HG02938 (cell line): ENCODE data around the gene SLCO4A1.
A peak's percentile ranks its signal among the peaks of the same experiment; 100 is the strongest.

Experiments used
- ATAC-seq: cut with Tn5 transposase; IDR thresholded peaks from one replicate; pipeline ENCODE4 v1.9.1; 2021; ENCODE audit warnings: mild to moderate bottlenecking, moderate library complexity; ENCODE audit not compliant: unreplicated experiment

The SLCO4A1 gene

DNA sequence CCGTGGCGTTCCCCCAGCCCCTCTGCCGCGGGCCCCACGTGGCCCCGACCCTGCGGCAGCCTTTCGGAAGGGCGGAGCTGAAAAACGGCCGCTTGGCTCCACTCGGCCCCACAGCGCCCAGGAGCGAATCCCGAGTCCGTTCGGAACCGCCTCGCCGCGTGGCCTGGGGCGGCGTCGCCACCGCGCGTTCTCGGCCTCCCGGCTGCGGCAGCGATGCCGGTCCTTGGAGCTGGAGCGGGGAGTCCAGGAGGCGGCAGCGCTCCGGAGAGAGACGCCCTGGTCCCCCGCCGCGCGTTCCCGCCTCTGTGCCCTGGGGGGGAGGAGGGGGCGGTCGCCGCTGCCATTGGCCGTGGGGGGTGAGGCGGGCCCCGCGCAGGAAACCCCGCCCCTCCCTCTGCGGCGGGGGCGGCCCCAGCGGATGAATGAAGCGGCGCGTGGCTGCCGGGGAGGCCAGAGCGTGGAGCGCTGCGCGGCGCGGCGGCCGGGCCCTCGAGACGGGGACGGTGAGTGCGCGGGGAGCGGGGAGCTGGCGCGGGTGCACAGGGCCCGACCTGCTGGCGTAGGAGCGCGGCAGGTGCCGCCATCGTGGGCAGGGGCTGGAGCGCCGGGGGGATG, at the start of gene SLCO4A1:
Gene SLCO4A1 (plus strand): TSS at position 453 of the 615 bp plus-strand sequence. CDS start 13,952 bp downstream, outside the sequence.
- peak; percentile 53 for ATAC-seq

- ATAC-seq: no peak
Observed at GRCh38 chr20:62592506-62593177, 49.7 kb upstream of the SLCO4A1 start.

GRCh38 chr20:62593616-62594015, 48.7 kb upstream of the SLCO4A1 start:
- ATAC-seq: no peak

GRCh38 chr20:62595069-62595468, 47.2 kb upstream of the SLCO4A1 start:
- no peak for ATAC-seq

- ATAC-seq: no peak
Observed at GRCh38 chr20:62595491-62595890, 46.8 kb upstream of the SLCO4A1 start.

DNA sequence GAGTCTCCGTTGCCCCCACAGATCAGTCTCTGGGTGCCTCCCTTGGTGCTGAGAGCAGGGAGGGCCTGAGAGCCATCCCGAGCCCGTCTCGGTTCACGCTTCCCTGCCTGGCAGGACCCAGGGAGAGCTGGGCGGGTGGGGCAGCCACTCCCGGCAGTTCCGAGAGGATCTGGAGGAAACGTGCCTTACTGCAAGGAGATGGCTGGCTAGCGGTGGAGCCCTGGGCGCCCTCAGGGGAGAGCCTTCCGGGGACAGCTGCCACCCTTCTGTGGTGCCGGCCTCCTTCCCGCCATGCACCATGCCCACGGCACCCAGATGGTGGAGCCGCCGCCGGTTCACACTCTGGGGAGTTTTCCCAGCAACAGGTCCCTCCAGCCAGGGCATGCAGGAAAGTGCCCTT, 45.8 kb upstream of the SLCO4A1 start:
- no peak for ATAC-seq

GRCh38 chr20:62596921-62597320, 45.4 kb upstream of the SLCO4A1 start:
- ATAC-seq: no peak

DNA sequence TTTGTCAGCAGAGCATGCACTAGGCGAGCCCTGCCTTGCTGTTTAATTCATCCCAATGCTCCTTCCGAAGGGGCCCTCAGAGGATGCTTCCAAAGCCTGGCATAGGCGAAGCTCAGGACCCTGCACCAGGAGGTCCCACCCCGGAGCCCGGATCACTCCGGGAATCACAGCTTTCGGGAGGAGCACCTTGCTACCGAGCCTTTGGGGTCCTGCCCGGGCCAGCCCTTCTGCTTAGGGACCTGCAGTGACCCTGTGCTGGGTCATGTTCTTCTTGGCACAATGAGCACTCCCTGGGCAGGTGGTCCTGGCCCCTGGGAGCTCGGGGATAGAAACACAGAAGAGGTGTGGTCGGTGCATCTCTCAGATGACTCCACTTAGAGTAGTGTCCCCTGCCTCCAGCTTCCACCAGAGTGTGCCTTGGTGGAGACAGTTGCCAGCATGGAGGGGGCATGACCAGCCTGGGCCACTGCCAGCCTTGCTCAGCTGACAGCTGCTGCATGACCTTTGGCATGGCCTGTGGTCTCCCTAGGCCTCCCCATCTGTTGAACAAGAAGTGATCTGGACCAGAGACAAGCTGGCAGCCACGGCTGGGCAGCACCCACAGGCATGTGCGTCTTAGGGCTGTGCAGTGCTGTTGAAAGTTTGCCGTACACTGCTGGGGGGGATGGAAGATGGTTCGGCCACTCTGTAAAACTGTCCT, 44.7 kb upstream of the SLCO4A1 start:
- ATAC-seq: no peak

DNA sequence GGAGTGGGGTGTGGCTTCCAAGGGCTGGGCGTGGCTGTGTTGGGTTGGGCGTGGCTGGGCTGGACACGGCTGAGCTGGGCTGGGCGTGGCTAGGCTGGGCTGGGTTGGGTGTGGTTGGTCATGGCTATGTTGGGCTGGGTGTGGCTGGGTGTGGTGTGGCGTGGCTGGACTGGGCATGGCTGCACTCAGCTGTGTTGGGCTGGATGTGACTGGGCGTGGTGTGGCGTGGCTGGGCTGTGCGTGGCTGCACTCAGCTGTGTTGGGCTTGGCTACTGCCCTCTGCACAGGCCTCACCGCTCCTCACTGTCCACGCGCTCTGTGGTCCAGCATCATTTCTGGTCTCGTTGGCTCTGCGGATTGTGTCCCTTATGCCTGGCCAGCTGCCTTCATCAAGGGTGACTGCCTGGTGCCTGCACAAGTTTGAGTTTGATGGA, 43.5 kb upstream of the SLCO4A1 start:
- no peak for ATAC-seq

GRCh38 chr20:62599216-62600110, 42.8 kb upstream of the SLCO4A1 start:
- ATAC-seq: no peak

DNA sequence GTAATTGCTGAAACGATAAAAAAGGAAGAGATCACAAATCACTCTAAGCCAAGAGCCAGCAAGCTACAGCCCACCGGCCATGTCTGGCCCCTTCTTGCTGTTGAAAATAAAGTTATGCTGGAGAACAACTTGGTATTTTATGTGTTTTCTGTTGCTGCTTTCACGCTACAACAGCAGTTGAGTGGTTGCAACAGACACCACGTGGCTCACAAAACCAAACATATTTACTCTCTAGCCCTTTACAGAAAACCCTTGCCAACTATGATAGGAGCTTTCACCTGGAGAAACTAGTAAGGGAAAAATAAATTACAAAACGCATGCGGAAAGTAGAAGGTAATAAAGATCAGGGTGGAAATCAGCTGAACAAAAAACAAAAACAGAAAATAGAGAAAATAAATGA, 41.1 kb upstream of the SLCO4A1 start:
- no peak for ATAC-seq

GRCh38 chr20:62601714-62602113, 40.6 kb upstream of the SLCO4A1 start:
- ATAC-seq: no peak

GRCh38 chr20:62602550-62602949, 39.8 kb upstream of the SLCO4A1 start:
- no peak for ATAC-seq

DNA sequence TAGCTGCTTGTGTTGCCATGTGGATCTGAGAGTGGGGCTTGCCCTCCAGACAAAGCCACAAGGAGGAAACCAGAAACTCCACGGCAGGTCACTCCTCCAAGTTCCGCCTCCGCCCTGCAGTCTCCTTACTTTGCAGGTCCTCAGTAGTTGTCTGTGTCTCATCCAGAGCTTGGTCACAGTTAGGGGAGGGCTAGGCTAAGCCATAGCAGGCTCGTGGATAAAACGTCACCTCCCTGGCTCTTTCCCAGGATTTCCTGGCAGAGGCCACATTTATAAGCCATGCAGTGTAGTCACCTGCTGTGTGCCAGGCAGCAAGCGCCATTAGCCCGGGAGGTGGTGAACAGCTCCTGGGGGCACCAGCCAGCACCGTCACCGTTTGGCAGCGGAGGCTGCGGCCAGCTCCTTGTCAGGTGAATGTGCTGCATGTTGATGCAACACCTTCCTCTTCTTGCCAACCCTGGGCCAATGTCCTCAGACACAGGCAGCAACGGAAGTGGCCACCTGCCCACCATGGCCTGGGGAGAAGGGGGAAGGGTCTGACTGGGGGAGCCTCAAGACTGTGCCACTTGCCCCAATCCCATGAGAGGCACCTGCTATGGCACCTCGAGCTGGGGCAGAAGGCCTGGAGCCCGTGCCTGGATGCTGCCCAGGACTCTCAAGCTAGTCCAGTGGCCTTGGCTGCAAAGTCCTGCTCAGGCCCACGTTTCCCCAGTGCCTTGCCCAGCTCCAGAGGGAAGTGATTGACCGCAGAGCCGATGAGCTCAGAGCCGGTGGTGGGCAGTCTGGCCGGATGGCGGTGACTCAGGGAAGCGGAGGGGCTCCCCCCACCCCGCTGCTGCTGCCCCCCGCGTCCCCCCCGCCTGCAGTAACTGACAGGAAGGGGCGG, 39.0 kb upstream of the SLCO4A1 start:
- ATAC-seq: no peak

GRCh38 chr20:62603907-62604785, 38.2 kb upstream of the SLCO4A1 start:
- ATAC-seq: no peak

DNA sequence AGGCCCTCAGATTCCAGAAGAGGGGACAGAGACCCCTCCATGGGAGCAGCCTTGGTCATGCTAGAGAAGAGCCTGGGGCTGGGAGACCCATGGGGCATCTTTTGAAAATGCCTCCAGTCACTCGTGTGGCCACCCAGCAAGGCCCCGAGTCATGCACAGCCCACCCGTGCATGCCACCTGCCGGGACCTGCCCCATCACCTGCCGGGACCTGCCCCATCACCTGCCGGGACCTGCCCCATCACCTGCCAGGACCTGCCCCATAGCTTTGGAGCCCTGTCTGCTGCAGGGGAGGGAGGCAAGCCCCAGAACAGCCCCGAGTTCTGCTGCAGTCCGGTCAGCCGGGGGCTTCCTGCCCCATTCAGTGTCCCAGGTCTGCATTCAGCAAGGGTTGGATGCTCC, 37.5 kb upstream of the SLCO4A1 start:
- ATAC-seq: no peak

DNA sequence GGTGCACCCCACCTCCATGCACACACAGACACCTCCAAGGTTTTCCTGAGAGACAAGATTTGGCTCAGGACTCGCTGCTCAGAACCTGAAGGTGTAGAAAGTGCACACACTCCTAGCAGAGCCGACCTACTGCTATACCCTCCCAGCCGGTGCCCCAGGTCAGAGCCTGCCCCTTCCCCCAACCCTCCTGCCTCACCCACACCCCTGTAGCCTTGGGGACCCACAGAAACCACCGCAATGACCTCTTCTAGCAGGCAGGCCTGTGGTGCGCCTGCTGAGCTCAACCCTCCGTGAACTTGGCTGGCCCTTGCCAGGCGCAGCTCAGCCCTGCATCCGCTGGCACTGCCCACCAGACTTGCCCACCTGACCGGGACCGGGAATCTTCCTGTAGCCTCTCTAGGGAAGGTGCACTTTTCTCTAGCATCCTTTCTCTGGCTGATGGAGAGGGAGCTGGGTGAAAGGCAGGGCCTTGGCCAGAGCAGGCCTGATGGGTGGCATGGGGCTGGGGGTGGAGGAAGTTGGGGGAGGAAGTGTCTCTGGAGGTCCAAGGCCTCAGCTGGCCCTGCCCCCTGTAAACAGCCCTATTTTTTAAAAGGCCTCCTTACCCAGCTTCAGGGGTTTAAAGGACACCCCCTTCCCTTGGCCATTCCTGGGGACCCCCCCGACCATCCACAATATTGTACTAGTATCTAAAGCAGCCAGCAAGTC, 36.9 kb upstream of the SLCO4A1 start:
- ATAC-seq: no peak

DNA sequence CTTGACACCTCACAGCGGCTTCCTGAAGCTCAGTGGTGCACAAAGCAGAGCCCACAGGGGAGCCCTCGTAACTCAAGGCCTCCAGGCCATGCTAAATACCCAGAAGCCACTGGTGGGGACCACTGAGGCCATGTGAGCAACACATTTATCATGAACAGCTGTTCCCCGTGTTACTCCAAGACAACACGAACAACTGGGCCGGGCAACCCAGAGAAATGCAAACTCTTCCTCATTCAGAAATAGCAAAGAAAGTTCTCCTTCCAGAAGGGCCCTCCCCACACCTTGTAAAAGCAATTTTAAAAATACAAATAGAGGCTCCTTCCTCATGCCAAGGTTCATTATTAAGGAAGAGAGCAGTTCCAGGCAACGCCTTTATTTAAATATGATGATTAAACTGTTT, 36.3 kb upstream of the SLCO4A1 start:
- no peak for ATAC-seq
